ENCODE results near the gene EPPIN. TPM values are rescaled to one million over a fixed set of nuclear protein-coding genes. Genes with fewer than 3 reads are reported as not detected.

The EPPIN gene
- total RNA-seq (under 1 TPM in 1 of 9 donors, not detected in 8; 0.20 TPM), polyA plus RNA-seq (not detected)
- long read RNA-seq, donor 1 = 0 reads
- long read RNA-seq, donor 2 = 0 reads
- long read RNA-seq, donor 3 = 0 reads

DNA sequence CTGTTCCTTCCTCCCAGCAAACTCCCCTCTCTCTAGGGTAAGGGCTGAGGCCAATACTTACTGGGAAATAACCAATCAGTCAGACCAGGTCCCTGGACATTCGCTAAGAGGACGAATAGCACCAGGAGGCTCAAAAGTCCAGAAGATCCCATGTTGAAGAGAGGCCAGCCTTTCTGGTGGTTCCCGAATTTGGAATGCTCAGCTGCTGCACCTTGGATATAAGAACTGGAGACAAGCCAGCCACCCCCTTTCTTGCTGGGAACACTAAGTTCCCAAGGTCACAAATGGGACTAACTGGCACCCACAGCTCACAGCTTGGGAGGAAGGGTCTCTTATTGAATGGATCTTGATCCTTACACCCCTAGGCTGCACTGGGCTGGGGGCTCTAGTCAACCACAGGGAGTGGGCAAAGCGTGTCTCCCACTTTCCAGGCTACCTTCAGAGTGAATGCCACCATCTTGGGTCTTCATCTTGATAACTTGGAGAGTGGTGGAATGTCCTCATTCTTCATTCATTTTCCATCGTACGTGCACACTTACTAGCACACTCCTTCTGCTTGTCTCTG, at the start of gene EPPIN:
Gene EPPIN, minus strand, starts transcription at position 196 of the 565 bp plus-strand sequence. Its CDS starts 44 bp downstream, at position 152.
- ATAC-seq (no peak), DNase-seq (no peak)
- intact Hi-C loops (cut with DNase I) = loop anchor here in 3 of 10 donors (5.0 to 10.0 kb wide), 3 partner anchors 218 to 225 kb away; no protein-coding TSS in a partner anchor
- 76 to 82% (median 79%) methylated on average over 4 to 6 of the region's 6 CpGs for WGBS, 4 donors
- Histone ChIP-seq H3K27ac (no peak within 1 kb of the TSS), H3K4me3 (no peak within 1 kb of the TSS), H3K4me1 (no peaks in the 10 kb centered on the region), H3K27me3 (peaks cover 0 to 10% (median 0%) of the 10 kb centered on the region in 9 donors), H3K9me3 (peaks cover 0 to 3% (median 0%) of the 10 kb centered on the region in 12 donors), H3K36me3 (no peaks in the 10 kb centered on the region)
- TF ChIP-seq, protein P1, sequence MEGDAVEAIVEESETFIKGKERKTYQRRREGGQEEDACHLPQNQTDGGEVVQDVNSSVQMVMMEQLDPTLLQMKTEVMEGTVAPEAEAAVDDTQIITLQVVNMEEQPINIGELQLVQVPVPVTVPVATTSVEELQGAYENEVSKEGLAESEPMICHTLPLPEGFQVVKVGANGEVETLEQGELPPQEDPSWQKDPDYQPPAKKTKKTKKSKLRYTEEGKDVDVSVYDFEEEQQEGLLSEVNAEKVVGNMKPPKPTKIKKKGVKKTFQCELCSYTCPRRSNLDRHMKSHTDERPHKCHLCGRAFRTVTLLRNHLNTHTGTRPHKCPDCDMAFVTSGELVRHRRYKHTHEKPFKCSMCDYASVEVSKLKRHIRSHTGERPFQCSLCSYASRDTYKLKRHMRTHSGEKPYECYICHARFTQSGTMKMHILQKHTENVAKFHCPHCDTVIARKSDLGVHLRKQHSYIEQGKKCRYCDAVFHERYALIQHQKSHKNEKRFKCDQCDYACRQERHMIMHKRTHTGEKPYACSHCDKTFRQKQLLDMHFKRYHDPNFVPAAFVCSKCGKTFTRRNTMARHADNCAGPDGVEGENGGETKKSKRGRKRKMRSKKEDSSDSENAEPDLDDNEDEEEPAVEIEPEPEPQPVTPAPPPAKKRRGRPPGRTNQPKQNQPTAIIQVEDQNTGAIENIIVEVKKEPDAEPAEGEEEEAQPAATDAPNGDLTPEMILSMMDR (IDR thresholded peaks at IDR 0.05) = no peak
- no peak for TF ChIP-seq POLR2A (IDR thresholded peaks at IDR 0.05)

DNA sequence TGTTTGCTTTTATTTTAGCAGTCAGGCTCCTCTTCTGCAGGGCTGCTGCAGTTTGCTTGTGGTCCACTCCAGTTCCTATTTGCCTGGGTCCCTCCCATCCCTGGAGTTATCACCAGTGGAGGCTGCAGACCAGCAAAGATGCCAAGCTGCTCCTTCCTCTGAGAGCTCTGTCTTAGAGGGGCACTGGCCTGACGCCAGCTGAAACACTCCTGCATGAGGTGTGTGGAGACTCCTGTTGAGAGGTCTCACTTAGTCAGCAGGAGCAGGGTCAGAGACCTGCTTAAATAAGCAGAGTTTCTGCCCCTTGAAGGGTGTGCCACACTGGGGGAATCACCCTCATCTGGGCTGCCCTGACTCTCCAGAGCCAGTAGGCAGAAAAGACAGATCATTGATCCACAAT, 48.0 kb upstream of the EPPIN start:
- H3K27ac ChIP-seq = no peak overlapping the region
- H3K9me3 ChIP-seq = peaks cover 0 to 6% (median 0%) of the 10 kb centered on the region in 12 donors
- no peak overlapping the region for H3K4me3 ChIP-seq
- intact Hi-C loops (cut with DNase I) = no loop called here
- no peak for TF ChIP-seq POLR2A (IDR thresholded peaks at IDR 0.05)
- TF ChIP-seq, protein P1 (IDR thresholded peaks at IDR 0.05) = no peak
- no peaks in the 10 kb centered on the region for H3K4me1 ChIP-seq
- H3K36me3 ChIP-seq = no peaks in the 10 kb centered on the region
- no peak for ATAC-seq
- peaks cover 0 to 21% (median 4%) of the 10 kb centered on the region in 9 donors for H3K27me3 ChIP-seq
- WGBS, 4 donors = 0 to 44% (median 36%) methylated on average over 1 of the region's 1 CpG
- no peak for DNase-seq

DNA sequence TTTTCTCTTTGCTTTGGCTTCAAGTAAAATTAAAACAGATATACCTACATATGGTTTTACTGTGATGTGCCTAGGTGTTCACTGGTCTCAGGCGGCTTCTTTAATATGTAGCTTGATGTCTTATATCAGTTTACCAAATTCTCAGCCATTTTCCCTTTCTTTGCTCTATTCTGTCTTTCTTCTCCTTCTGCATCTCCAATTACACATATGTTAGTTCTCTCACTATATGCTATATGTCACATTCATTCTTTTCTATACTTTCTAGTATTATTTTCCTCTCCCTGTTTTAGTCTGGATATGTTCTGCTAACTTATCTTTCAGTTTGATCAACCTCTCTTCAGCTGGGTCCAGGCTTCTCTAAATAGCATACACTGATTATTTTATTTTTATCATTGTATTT, 46.3 kb upstream of the EPPIN start:
- H3K4me3 ChIP-seq = no peak overlapping the region
- intact Hi-C loops (cut with DNase I) = no loop called here
- no peak for TF ChIP-seq POLR2A (IDR thresholded peaks at IDR 0.05)
- TF ChIP-seq, protein P1 (IDR thresholded peaks at IDR 0.05) = no peak
- WGBS, 4 donors = 0 to 97% (median 63%) methylated on average over 1 of the region's 1 CpG
- H3K27me3 ChIP-seq = peaks cover 0 to 15% (median 4%) of the 10 kb centered on the region in 9 donors
- H3K36me3 ChIP-seq = no peaks in the 10 kb centered on the region
- no peak for DNase-seq
- no peak overlapping the region for H3K27ac ChIP-seq
- H3K9me3 ChIP-seq = peaks cover 0 to 6% (median 0%) of the 10 kb centered on the region in 12 donors
- no peak for ATAC-seq
- no peaks in the 10 kb centered on the region for H3K4me1 ChIP-seq

DNA sequence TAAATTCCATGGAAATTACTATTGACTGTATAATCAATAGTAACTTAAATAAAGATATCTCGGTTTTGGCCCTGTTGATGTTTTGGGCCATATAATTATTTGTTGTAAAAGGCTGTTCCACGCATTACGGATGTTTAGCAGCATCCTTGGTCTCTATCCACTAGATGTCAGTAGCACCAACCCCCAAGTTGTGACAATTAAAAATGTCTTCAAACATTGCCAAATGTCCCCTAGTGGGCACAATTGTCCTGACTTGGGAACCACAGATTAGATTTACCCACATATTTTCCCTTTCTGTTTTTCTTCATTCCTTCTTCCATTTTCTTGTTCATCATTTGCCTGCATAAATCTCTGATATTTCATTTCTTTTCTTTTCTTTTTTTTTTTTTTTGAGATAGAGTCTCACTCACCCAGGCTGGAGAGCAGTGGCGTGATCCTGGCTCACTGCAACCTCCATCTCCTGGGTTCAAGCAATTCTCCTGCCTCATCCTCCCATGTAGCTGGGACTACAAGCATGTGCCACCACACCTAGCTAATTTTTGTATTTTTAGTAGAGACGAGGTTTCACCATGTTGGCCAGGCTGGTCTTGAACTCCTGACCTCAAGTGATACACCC, 45.5 kb upstream of the EPPIN start:
- no peak for TF ChIP-seq POLR2A (IDR thresholded peaks at IDR 0.05)
- TF ChIP-seq, protein P1 (IDR thresholded peaks at IDR 0.05) = peak in 10 of 12 donors; percentile 10 to 48 (median 30)
- DNase-seq (no peak), ATAC-seq (no peak)
- Histone ChIP-seq H3K27ac (no peak overlapping the region), H3K4me1 (no peaks in the 10 kb centered on the region), H3K36me3 (no peaks in the 10 kb centered on the region), H3K27me3 (peaks cover 0 to 10% (median 0%) of the 10 kb centered on the region in 9 donors), H3K4me3 (no peak overlapping the region), H3K9me3 (peaks cover 0 to 6% (median 0%) of the 10 kb centered on the region in 12 donors)
- intact Hi-C loops (cut with DNase I) = no loop called here
- 53 to 70% (median 61%) methylated on average over 5 of the region's 5 CpGs for WGBS, 4 donors
